Natural killer cell (primary cell): ENCODE results near the gene MAP4K1. TPM values are rescaled to one million over a fixed set of nuclear protein-coding genes. Genes with fewer than 3 reads are reported as not detected.
"Not testable (repeated sequence)": the region's sequence is repeated elsewhere in the genome, so short reads cannot be mapped to it uniquely, and the experiment has no call there.

ENCODE experiments used
- ATAC-seq, 3 donors: fragments of 150-1000 bp in 2 of 3; fragments of 200-7000 bp in 1 of 3; cut with Tn5 transposase; 1 replicate in 1 of 3; 2 replicates in 2 of 3; pipeline ENCODE4 v1.10.0; 2021; ENCODE audit warnings: mild to moderate bottlenecking in 2 of 3, moderate library complexity in 2 of 3
- DNase-seq, 2 donors: peaks; one replicate each; pipeline versions ENCODE4 v3.0.0 to v3.0.0-alpha.2; 2013 to 2021; ENCODE audit warnings: mixed read lengths in 1 of 2
- H3K27ac ChIP-seq: one replicate; pipeline ENCODE4 v1.5.1; 2013; ENCODE audit warnings: mild to moderate bottlenecking, low read length
- H3K27me3 ChIP-seq: one replicate; pipeline ENCODE4 v1.6.1; 2013; ENCODE audit warnings: low read length; ENCODE audit not compliant: control insufficient read depth, insufficient read depth
- H3K36me3 ChIP-seq: one replicate; pipeline ENCODE4 v1.6.1; 2013; ENCODE audit warnings: low read length; ENCODE audit not compliant: control insufficient read depth, insufficient read depth
- H3K4me1 ChIP-seq: one replicate; pipeline ENCODE4 v1.6.1; 2013; ENCODE audit warnings: low read length; ENCODE audit not compliant: control insufficient read depth, insufficient read depth
- H3K4me3 ChIP-seq: one replicate; pipeline ENCODE4 v1.5.1; 2013; ENCODE audit warnings: low read length
- H3K9me3 ChIP-seq: one replicate; pipeline ENCODE4 v1.6.1; 2013; ENCODE audit warnings: low read length; ENCODE audit not compliant: control insufficient read depth, insufficient read depth
- H3K27ac Mint-ChIP-seq, 2 donors: one replicate each; pipeline ENCODE4 v1.8.0; 2022; ENCODE audit warnings: mild to moderate bottlenecking in 2 of 2, mixed read lengths in 2 of 2, moderate library complexity in 1 of 2
- H3K27me3 Mint-ChIP-seq, 2 donors: one replicate each; pipeline ENCODE4 v1.8.0; 2022; ENCODE audit warnings: low read depth in 2 of 2, mixed read lengths in 2 of 2
- H3K36me3 Mint-ChIP-seq: one replicate; pipeline ENCODE4 v1.8.0; 2022; ENCODE audit warnings: mixed read lengths
- H3K4me1 Mint-ChIP-seq, 2 donors: one replicate each; pipeline ENCODE4 v1.8.0; 2022; ENCODE audit warnings: mixed read lengths in 2 of 2
- H3K4me3 Mint-ChIP-seq: one replicate; pipeline ENCODE4 v1.8.0; 2022; ENCODE audit warnings: mild to moderate bottlenecking, moderate library complexity, mixed read lengths
- H3K9me3 Mint-ChIP-seq, 2 donors: one replicate each; pipeline ENCODE4 v1.8.0; 2022; ENCODE audit warnings: mixed read lengths in 2 of 2
- WGBS: methylation state at CpG from one replicate; pipeline ENCODE4 v1.1.7; 2013; ENCODE audit warnings: missing lambda C conversion rate; ENCODE audit not compliant: insufficient coverage; 5-methylcytosine and 5-hydroxymethylcytosine counted together
- intact Hi-C: fragments of 100-400 bp; cut with micrococcal nuclease; formaldehyde crosslinking; loops from one replicate; pipeline ENCODE4 v1.14.2; 2022
- total RNA-seq, 4 donors: library from RNA; stranded (reverse); fragments of 120-200 nt in 1 of 4; gene quantifications; one replicate each; pipeline versions ENCODE4 v1.2.3 to v1.2.4, GENCODE V29; 2013 to 2022
- TF ChIP-seq, protein P1 (sequence below): fragments of 200-600 bp; IDR thresholded peaks from one replicate; pipeline ENCODE4 v1.8.0; 2022; ENCODE audit warnings: antibody characterized with exemption

MAP4K1 gene
- total RNA-seq, 3 donors from 2014 or later (not counting 1 experiment from before 2014, with no cell fraction given): 162 to 201 (median 163) TPM

DNA sequence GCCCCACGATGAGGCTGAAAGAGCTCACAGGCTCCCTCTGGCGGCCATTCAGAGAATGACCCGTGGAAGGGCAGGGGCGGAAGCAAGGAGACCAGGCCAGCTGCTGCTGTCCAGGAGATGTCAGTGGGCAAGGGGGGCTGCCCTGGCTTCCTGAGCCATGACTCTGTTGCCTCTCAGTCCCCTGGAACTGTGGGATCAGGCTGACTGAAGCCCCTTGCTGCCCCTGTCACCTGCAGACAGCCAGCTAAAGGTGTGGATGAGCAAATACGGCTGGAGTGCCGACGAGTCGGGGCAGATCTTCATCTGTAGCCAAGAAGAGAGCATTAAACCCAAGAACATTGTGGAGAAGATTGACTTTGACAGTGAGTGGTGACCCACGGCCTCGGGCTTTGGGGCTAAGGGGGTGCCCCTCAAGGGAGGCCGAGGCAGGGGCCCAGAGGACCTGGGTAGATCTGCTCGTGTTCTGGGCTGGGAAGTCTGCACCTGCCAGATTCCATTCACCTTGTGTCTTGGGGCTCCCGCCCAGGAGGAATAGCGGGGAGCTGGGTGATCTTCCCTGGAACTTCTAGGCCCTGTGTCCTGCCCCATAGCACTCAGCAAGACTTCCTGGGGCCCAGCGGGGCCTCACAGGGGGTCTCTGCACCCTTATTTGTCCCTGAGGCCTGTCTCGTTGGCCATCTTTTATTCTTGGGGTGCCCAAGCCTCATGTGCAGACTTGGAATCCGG lies 17.2 kb upstream of the MAP4K1 start:
- Mint-ChIP-seq H3K36me3 (no peaks in the 10 kb centered on the region), H3K4me1 (peaks cover 32 to 33% of the 10 kb centered on the region in 2 donors), H3K27me3 (no peaks in the 10 kb centered on the region), H3K4me3 (peak overlapping the region; percentile 73), H3K9me3 (no peaks in the 10 kb centered on the region), H3K27ac (peak overlapping the region; percentile 93 to 97)
- 73% methylated on average over 17 of the region's 17 CpGs for WGBS
- Histone ChIP-seq H3K4me1 (peaks cover 31% of the 10 kb centered on the region), H3K4me3 (no peak overlapping the region), H3K9me3 (no peaks in the 10 kb centered on the region), H3K36me3 (peaks cover 27% of the 10 kb centered on the region), H3K27ac (peak overlapping the region; percentile 24), H3K27me3 (no peaks in the 10 kb centered on the region)
- TF ChIP-seq, protein P1, sequence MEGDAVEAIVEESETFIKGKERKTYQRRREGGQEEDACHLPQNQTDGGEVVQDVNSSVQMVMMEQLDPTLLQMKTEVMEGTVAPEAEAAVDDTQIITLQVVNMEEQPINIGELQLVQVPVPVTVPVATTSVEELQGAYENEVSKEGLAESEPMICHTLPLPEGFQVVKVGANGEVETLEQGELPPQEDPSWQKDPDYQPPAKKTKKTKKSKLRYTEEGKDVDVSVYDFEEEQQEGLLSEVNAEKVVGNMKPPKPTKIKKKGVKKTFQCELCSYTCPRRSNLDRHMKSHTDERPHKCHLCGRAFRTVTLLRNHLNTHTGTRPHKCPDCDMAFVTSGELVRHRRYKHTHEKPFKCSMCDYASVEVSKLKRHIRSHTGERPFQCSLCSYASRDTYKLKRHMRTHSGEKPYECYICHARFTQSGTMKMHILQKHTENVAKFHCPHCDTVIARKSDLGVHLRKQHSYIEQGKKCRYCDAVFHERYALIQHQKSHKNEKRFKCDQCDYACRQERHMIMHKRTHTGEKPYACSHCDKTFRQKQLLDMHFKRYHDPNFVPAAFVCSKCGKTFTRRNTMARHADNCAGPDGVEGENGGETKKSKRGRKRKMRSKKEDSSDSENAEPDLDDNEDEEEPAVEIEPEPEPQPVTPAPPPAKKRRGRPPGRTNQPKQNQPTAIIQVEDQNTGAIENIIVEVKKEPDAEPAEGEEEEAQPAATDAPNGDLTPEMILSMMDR: peak; percentile 97
- ATAC-seq (peak; percentile 49 to 71 (median 53)), DNase-seq (peak; percentile 75 to 85)
- intact Hi-C loops: loop anchor here (1.0 kb wide), 3 partner anchors 91 to 232 kb away; partner anchors contain the start of gene FAM98C

DNA sequence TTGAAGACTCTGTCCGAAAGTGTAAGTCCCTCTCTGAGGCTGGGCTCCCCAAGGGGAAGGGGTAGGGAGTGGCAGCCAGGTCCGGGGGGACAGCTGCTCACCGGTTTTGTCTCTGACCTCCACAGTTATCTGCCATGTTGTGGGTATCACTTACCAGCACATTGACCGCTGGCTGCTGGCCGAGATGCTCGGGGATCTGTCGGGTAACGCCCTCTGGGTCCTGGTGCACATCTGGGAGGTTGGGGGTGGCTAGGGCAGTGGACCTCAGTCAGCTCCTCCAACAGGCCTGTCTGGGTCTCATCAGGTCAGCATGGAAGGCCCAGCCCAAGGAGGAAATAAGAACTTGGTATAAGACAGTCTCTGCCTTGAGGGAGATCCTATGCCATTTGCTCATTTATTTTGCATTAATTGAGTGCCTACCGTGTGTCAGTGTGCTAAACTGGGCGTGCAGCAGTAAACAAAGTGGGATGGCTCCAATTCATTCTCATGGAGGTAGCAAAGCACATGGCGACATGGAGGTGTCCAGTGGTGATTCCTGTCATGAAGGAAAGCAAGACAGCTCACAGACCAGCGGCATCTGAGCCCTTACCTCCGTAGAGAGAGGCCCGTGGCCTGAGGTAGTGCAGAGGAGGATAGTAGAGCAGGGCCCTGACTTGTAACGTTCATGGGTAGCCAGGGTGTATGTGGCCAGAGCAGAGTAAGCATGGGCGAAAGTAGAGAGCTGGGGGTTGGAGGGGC lies 14.9 kb upstream of the MAP4K1 start:
- H3K4me1 ChIP-seq: peaks cover 31% of the 10 kb centered on the region
- Mint-ChIP-seq H3K27me3 (no peaks in the 10 kb centered on the region), H3K4me1 (peaks cover 32 to 33% of the 10 kb centered on the region in 2 donors), H3K27ac (no peak overlapping the region), H3K4me3 (peak overlapping the region; percentile 9), H3K9me3 (no peaks in the 10 kb centered on the region), H3K36me3 (peaks cover 7% of the 10 kb centered on the region)
- intact Hi-C loops: no loop called here
- WGBS: 97% methylated on average over 16 of the region's 16 CpGs
- TF ChIP-seq, protein P1: no peak
- no peaks in the 10 kb centered on the region for H3K27me3 ChIP-seq
- no peak overlapping the region for H3K4me3 ChIP-seq
- ATAC-seq (no peak), DNase-seq (no peak)
- H3K9me3 ChIP-seq: no peaks in the 10 kb centered on the region
- peaks cover 45% of the 10 kb centered on the region for H3K36me3 ChIP-seq
- no peak overlapping the region for H3K27ac ChIP-seq

DNA sequence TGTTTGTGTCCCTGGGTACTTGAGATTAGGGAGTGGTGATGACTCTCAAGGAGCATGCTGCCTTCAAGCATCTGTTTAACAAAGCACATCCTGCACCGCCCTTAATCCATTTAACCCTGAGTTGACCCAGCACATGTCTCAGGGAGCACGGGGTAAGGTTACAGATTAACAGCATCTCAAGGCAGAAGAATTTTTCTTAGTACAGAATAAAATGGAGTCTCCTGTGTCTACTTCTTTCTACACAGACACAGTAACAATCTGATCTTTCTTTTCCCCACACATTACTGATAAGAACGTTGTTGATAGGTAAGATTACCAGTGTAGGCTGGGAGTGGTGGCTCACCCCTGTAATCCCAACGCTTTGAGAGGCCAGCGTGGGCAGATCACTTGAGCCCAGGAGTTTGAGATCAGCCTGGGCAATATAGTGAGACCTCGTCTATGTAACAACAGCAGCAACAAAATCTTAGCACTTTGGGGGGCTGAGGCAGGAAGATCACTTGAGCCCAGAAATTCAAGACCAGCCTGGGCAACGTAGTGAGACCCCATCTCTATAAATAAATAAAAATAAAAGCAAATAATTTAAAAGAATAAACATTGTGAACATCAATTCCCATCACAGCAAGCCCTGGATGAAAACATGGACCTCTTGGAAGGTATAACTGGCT lies 14.2 kb upstream of the MAP4K1 start:
- H3K27me3 Mint-ChIP-seq: not testable (repeated sequence)

DNA sequence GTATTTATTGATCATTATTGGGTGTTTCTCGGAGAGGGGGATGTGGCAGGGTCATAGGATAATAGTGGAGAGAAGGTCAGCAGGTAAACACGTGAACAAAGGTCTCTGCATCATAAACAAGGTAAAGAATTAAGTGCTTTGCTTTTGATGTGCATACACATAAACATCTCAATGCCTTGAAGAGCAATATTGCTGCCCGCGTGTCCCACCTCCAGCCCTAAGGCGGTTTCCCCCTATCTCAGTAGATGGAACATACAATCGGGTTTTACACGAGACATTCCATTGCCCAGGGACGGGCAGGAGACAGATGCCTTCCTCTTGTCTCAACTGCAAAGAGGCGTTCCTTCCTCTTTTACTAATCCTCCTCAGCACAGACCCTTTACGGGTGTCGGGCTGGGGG lies 13.5 kb upstream of the MAP4K1 start:
- H3K4me3 ChIP-seq, H3K27me3 ChIP-seq, H3K27me3 Mint-ChIP-seq, H3K4me3 Mint-ChIP-seq, ATAC-seq, intact Hi-C loops, H3K27ac Mint-ChIP-seq, H3K36me3 Mint-ChIP-seq, H3K9me3 Mint-ChIP-seq, DNase-seq, H3K9me3 ChIP-seq, H3K27ac ChIP-seq: not testable (repeated sequence)
- Histone ChIP-seq H3K36me3 (peaks cover 58% of the 10 kb centered on the region), H3K4me1 (peaks cover 18% of the 10 kb centered on the region)
- H3K4me1 Mint-ChIP-seq: peaks cover 23 to 24% of the 10 kb centered on the region in 2 donors
- WGBS: 89% methylated on average over 8 of the region's 11 CpGs

More for the DNA sequence above, 14.2 kb upstream of the MAP4K1 start:
- H3K4me3 ChIP-seq, H3K36me3 Mint-ChIP-seq, H3K27ac ChIP-seq, H3K9me3 Mint-ChIP-seq, H3K9me3 ChIP-seq, intact Hi-C loops, H3K27ac Mint-ChIP-seq, DNase-seq, ATAC-seq, H3K27me3 ChIP-seq, H3K4me3 Mint-ChIP-seq: not testable (repeated sequence)
- peaks cover 24% of the 10 kb centered on the region for H3K4me1 ChIP-seq
- 94% methylated on average over 5 of the region's 7 CpGs for WGBS
- H3K36me3 ChIP-seq: peaks cover 51% of the 10 kb centered on the region
- H3K4me1 Mint-ChIP-seq: peaks cover 30 to 31% of the 10 kb centered on the region in 2 donors
